GM15510 (cell line): ENCODE data around the gene MAP3K5.

Experiments
- POLR2A ChIP-seq: IDR thresholded peaks from 3 replicates; pipeline ENCODE4 v1.6.1; 2011; ENCODE audit warnings: borderline replicate concordance; ENCODE audit not compliant: insufficient read length; ENCODE audit errors: extremely low read depth

Gene MAP3K5

GRCh38 chr6:136525586-136526195 is 266.6 kb downstream of the MAP3K5 start:
- no peak for TF ChIP-seq POLR2A

GRCh38 chr6:136524936-136525413 is 267.3 kb downstream of the MAP3K5 start:
- no peak for TF ChIP-seq POLR2A

GRCh38 chr6:136524339-136524935 is 267.8 kb downstream of the MAP3K5 start:
- no peak for TF ChIP-seq POLR2A

- no peak for TF ChIP-seq POLR2A
Measured at GRCh38 chr6:136523196-136523595, 269.1 kb downstream of the MAP3K5 start.

GRCh38 chr6:136522636-136523035 is 269.6 kb downstream of the MAP3K5 start:
- no peak for TF ChIP-seq POLR2A

- no peak for TF ChIP-seq POLR2A
Measured at GRCh38 chr6:136521911-136522310, 270.4 kb downstream of the MAP3K5 start.

GRCh38 chr6:136521427-136521826 is 270.9 kb downstream of the MAP3K5 start:
- TF ChIP-seq POLR2A: no peak

- TF ChIP-seq POLR2A: no peak
Measured at GRCh38 chr6:136520517-136520916, 271.8 kb downstream of the MAP3K5 start.

- TF ChIP-seq POLR2A: no peak
Measured at GRCh38 chr6:136517582-136517981, 274.7 kb downstream of the MAP3K5 start.

- no peak for TF ChIP-seq POLR2A
Measured at GRCh38 chr6:136517002-136517401, 275.3 kb downstream of the MAP3K5 start.

GRCh38 chr6:136514591-136514990 is 277.7 kb downstream of the MAP3K5 start:
- no peak for TF ChIP-seq POLR2A

GRCh38 chr6:136511926-136512325 is 280.4 kb downstream of the MAP3K5 start:
- TF ChIP-seq POLR2A: no peak

- no peak for TF ChIP-seq POLR2A
Measured at GRCh38 chr6:136511397-136511796, 280.9 kb downstream of the MAP3K5 start.

GRCh38 chr6:136510782-136511181 is 281.5 kb downstream of the MAP3K5 start:
- TF ChIP-seq POLR2A: no peak

- no peak for TF ChIP-seq POLR2A
Measured at GRCh38 chr6:136510299-136510698, 282.0 kb downstream of the MAP3K5 start.

GRCh38 chr6:136508725-136509392 is 283.4 kb downstream of the MAP3K5 start:
- TF ChIP-seq POLR2A: no peak
